Stromal cell of bone marrow (primary cell): Measurements from ENCODE around the gene COL4A2.
A peak's percentile ranks its signal among the peaks of the same experiment; 100 is the strongest.
"Not testable (repeated sequence)": the region's sequence is repeated elsewhere in the genome, so short reads cannot be mapped to it uniquely, and the experiment has no call there.

Source experiments
- DNase-seq: peaks from one replicate; pipeline ENCODE4 v3.0.0-alpha.2; 2012; ENCODE audit warnings: low read depth

The COL4A2 gene

DNA sequence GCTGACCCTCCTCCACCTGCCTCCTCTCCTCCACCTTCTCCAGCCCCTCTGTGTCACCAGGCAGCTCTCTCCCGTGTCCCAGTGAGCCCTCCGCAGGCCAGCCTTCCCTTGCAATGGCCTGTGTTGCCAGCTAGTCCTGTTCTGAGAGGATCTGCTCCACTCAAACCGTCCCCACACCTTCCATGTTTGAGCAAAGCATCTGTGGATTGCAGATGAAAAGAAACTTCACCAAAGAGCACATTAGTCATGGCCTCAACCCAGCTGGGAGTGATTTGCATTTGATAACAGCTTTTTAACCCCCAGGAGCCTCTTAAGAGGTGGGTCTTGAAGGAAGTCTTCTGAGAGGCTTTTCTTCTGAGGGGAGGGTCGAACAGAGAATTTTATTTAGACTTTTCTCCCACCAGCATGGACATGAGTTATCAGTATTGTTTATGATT is 72.8 kb downstream of the COL4A2 start:
- DNase-seq: no peak

DNA sequence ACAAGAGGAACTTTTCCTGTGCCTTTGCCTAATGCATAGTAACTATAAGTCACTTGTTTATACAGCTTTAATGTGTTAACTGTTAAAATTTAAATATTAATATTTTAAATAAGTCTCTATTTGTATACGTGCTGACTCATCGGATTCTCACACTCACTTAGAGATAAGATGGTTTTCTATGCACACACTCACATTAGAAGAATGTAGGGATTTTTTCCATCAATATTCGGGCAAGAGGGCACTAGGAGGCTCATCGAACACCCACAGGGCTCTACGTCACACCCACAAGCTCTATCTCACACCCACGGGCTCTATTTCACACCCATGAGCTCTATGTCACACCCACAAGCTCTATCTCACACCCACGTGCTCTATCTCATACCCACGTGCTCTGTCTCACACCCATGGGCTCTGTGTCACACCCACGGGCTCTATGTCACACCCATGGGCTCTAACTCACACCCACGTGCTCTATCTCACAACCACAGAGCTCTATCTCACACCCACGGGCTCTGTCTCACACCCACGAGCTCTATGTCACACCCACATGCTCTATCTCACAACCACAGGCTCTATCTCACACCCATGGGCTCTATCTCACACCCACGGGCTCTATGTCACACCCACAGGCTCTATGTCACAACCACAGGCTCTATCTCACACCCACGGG is 73.4 kb downstream of the COL4A2 start:
- no peak for DNase-seq

DNA sequence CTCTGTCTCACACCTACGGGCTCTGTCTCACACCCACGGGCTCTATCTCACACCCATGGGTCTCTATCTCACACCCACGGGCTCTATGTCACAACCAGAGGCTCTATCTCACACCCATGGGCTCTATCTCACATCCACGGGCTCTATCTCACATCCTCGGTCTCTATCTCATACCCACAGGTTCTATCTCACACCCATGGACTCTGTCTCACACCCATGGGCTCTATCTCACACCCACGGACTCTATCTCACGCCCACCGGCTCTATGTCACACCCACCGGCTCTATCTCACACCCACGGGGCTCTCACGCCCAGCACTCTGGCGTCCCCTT is 73.9 kb downstream of the COL4A2 start:
- DNase-seq: no peak

DNA sequence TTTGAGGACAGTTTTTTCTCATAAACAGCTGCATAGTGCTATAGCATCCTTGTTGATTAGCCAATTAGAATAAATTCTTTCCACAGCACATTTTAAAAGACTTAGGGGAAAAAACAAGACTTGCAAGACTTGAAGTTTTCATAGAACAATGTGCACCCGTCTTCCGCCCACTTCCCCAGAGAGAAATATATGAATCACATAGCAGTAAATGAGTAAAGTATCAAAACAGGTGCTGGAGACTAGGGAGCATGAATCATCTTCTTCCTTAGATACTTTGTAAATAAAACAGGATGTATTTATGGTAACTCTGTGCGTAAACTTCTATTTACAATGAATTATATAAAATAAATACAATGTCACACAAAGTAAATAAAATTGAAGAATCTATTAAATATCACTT is 75.1 kb downstream of the COL4A2 start:
- no peak for DNase-seq

DNA sequence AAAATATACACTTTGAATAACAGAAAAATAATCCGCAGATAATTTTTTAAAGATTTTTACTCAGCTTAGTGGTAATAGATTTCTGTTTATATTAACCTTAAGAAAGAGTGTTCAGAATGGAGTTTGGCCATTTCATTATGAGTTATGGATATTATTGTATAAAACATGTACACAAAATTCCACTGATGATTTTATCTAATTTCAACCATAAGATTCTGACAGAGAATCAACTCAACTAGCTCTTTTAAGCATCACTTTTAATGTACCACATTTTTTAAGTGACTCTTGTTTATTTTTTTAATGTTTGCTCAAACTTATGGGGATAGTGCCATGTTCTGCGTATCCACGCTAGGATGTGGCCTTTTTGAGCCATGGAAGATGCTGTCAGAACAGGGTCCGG is 75.7 kb downstream of the COL4A2 start:
- no peak for DNase-seq

DNA sequence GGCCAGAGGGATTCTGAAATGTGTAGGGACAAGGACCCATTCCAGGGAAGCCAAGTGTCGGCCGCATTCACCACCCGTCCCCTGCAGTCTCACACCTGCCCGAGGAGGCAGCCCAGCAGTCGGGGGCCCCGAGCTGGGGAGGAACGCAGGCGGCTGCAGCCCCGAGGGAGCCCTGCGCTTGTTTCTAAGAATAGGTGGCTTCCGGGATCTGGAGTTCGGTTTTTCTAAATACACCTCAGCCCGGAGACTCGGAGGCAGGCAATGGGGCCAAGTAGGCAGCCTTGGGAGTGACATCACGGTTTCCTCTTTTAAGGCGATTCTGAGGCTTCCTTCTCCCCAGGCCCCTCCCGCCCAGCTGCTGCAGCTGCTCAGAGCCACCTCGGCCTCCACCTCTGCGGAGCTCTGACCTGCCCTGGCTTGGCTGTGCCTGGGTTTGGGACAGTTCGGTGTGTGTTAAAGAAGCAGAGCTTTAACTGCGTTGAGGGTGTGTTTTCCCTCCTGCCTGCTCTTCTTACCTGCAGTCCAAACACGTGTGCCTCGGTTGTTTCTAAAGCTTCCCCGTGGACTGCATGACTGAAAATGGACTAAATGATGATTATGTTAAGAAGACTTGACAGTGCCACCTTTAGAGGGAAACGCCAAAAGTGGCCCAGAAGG is 80.5 kb downstream of the COL4A2 start:
- no peak for DNase-seq

DNA sequence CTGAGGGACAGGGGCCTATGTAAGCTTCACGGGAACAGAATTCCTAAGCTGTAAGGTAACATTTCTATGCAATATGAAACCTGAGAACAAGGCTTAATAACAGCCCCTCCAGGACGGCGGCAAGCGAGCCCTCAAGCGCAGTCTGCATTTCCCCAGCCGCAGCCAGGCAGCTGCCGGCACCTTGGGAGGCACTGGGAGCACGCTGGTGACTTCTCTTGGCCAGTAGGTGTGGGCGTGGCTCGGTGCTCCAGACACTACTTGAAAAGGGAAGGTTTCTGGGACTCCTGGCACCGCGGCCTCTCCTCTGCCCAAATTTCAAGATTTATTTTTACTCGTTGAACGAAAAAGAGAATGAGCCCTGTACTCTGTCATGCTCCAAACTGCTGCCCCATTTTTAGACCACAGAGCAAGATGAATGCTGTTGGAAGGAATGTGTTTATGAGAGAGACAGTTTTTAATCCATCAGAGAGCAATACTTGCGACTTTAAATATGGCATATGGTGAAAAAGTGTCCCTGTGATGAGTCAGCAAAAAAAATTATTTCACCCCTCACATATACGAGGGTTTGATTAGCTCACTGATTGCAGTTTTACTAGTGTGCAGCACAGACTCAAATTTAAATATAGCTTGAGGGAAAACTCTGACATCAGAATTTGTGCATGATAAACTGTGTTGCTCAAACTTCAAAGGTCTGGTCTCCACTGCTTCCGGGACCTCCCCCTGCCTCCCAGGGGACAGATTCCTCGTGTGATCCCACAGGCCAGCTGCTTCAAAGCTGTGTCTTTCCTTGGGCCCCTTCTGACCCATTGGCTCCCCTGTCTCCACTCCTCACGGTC is 81.2 kb downstream of the COL4A2 start:
- peak; percentile 30 for DNase-seq

DNA sequence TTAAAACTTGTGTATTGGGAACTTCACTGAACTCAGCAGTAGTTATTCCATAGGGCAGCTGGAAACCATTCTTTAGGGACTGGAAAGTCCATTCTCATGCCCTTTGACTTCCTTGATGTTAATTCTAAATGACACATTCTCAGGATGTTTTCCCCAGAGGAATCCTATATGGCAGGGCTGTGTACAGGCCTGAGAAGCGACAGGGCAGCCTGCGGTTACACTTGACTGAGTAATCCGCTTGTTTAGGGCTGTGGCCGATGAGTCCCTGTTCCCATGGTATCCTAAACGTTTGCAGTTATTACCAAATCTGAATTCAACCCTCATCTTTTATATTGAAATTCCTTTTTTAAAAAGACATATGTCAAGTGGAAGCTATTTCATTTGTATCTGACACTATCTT is 83.5 kb downstream of the COL4A2 start:
- DNase-seq: peak; percentile 57

DNA sequence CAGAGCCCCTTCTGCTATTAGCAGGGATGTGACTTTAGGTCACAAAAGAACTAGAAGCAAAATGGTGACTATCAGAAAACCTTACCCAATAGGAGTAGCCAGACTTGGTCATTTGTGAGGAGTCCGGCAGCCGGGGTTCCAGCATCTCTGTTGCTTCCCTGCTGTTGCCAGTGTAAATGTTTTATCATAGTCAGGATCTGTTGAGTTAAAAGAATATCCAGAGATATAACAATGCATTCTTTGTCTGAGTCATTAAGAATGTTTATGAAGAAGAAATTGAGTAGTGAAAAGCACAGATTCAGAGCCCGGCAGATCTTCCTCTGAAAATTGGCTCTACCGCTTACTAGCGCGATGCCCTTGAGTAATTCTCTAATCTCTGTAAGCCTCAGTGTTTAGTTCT is 84.2 kb downstream of the COL4A2 start:
- no peak for DNase-seq

DNA sequence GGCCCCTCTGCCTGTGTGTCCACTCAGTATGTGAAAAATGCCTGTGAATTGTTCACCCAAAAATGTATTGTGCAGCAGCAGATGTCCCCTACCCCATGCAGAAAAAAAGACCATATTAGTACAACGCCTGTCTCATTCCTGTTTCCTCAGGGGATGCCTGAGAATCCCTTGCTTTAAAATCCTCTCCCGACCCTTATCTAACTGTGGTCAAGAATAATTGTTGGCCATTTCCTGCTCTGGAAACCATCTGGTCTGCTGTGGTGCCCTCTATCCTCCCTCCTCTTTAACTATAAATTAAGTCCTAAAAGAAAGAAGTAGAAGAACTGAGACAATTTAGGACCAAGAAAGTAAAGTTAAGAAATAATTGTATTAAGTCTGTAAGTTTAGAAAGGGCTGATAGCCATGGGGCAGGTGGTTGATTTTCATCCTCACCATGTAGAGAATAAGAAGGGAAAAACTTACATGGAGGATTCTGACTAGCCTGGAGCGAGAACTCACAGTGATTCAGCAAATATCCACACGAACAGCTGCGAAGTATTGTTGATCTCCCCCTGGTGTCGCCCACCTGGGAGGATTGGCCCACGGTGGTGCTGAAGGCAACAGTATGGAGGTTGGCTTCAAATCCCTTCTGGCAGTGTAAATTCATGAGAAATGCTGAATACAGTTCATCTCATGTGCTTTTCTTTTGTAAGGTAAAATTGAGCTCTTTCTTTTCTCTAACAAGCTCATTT is 85.6 kb downstream of the COL4A2 start:
- DNase-seq: no peak

DNA sequence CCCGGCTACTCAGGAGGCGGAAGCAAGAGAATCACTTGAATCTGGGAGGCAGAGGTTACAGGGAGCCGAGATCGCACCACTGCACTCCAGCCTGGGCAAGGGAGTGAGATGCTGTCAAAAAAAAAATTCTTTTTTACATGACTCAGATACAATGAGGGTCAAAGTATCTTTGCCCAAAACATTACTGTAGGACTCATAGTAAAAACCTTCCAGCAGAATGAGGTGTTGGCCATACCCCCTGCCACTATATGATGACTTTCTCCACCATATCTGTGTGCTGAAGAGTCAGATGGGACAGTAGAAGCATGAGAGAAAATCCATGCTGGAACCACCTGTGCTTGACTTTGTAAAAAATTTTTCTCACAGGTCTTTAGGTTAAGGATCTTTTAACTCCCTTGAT is 86.7 kb downstream of the COL4A2 start:
- DNase-seq: no peak

DNA sequence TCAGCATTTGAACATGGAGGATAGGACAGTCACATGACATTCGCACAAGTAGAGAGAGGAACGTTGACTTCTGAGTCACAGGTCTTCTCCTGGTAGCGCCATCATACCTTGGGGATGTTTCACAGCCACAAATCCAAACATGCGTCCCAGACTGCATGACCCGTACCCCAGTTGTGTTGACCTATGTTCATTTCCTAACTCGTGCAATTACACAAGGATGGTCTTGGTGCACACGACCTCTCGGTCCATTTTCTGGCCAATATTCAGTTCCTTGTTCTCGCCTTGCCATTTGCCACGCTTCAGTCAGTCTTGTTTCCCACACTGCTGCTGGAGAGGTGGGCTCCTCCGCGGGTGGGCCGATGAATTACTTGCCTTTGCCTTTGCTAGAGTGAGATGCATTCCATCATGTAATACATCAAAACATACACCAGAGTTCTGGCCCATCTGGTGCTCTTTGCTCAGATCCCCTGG is 87.3 kb downstream of the COL4A2 start:
- no peak for DNase-seq

DNA sequence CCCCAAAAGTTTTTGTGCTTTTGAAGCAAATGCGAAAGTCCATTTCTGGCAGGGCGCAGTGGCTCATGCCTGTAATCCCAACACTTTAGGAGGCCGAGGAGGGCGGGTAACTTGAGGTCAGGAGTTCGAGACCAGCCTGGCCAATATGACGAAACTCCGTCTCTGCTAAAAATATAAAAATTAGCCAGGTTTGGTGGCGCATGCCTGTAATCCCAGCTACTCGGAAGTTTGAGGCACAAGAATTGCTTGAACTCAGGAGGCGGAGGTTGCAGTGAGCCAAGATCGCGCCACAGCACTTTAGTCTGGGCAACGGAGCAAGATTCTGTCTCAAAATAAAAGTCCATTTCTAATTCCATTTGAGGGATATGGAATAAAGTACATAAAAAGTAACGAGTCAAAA is 88.5 kb downstream of the COL4A2 start:
- not testable (repeated sequence) for DNase-seq

DNA sequence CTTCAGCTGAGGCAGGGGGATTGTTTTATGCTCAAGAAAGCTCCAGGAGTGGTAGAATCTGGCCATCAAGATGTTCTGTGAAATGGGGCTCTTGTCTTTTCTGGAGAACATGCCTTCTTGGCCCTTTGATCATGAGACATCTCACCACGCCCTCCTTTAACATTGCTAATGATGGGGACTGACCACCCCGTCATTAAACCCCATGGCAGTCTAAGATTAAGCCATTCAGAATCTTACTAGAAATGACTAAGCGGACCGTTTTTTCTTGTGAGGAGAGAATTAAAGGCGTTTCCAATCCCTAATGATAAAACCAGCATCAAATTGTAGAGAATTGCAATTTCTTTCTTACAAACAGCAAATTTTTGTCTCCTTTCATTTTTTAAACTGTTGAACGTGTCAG is 89.4 kb downstream of the COL4A2 start:
- DNase-seq: no peak

DNA sequence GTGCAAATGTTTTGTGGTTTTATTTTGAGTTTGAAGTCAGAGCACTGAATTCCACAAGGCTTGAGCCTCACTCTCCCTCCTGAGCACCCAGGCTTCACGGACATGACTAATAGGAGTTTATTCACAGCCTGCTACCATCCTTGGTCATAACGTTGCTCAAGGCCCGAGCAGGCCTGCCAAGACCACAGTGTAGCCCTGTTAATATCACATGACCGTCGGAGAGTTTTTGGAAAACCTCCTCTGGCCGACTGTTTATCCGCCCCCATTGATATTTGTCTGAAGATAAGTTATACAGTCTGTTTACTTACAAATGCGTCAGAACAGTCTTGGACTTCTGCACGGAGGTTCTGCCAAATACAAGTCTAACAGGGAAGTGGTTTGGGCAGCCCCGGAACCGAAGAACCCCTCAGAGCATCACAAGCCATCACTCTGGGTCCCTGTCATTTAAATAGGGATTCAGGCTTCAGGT is 89.9 kb downstream of the COL4A2 start:
- peak; percentile 100 for DNase-seq

DNA sequence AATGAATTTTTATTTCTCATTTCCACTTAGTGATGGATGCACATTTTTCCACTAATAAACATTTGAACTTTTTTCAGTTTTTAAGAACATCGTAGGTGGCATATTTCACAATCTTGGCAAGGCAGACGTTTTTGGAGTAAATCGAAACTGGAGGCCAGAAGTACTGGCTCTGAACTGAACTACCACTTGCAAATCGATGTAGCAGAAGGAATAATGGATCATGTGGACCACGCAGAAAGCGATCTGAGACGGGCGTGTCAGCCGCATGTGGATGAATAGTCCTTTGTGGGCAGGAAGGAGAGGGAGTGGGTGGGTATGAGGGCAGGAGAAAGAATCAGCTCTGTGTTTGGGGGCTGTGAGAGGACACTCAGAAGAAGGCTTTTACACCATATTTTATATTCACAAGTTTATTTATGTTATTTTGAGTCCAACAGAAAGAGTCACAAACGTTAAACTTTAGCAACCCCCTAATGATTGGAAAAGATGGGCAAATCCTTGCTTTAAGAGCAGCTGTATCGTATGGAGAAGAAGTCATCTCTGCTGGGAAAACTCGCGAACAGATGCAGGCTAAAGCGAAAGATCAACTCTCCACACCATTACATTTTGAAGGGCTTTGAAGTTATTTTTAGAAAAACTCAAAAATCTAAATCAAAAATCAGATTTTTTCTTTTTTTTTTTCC is 90.5 kb downstream of the COL4A2 start:
- peak; percentile 75 for DNase-seq

DNA sequence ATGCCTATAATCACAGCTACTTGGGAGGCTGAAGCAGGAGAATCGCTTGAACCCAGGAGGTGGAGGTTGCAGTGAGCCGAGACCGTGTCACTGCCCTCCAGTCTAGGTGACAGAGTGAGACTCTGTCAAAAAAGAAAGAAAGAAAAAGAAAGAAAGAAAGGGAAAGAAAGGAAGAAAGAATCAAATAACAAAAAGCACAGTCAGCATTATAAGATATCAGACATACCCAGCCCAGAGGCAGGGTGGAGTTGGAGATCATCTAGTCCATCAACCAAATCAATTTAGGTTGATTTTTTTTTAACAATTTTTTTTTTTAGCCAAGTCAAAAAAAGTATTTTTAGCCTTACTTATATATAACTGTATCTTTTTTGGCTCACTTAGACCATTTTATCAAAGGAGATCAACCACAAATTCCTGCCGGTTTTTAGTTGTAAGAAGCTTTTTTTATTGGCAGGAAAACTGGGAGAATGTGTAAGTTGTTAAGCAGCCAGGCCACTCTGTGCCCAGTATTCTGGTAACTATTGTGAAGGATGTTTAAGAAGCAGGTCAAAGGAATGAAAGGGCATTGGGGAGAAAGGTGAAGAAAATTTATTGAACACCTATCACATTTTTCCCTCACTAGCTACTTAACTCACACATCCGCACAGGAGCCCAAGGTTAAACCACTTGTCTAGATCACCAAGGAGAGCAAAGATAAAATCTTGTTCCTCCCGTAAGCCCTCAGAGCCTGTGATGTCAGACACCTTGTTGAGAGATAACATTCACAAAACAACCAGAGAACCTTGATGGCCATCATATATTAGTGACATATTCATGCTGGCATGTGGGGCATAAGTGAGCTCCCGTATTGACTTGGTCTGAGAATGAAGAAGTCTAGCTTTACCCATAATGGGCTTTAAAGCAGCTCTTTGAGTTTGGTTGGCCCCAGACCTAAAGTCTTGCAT is 91.8 kb downstream of the COL4A2 start:
- DNase-seq: no peak

DNA sequence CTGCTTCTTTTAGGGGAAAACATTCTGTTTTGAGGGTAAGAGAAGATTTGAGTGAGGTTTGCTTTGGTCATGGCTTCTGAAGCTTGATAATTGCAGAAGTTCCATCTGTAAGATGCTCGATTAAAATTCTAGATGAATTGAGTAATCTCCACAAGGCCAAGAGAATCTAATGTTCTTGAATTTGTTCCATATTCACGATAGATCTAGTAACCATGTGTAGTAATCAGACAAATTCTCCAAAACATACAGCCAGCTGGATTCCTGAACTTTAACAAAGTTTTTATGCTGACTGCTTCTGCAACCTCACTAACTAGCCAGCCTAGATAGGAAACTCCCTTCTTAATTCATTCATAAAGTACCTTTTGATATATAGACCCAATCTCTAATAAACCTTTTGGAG is 92.7 kb downstream of the COL4A2 start:
- no peak for DNase-seq

DNA sequence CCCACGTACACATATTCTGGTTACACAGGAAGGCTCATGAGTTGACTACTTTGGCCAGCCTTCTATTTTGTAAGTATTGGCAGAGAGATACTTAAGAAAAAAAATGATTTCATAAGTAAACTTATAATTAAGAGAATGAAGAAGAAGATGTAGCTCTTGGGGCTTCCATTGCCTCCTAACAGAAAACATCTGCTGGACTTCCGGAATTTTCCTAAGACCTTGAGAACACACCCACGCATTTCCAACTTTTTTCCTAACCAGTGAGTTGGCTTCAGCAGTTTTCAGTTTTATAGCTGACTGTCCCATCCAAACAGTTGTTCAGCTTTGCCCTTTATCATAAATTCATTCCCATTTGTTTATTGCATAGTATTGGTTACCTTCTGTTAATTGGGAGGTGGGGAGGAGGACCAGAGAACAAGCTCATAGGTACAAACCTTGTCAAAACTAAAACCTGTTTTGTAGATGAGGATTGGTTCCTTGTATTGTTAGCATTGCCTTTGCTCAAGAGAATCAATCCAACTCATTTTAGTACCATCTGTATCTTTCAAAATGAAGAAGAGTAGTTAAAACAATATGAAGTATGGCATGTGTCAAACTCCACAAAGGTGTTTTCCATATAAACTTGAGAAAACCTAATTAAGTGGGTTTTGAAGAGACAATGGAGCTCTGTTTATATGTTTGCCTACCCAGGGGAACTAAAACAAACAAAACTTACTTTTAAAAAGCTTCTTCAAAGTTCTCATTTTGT is 93.9 kb downstream of the COL4A2 start:
- DNase-seq: peak; percentile 83
